Gastroesophageal sphincter (tissue), 3 donors: ENCODE data around the gene KIFC1.

Experiments
- CTCF ChIP-seq, 4 experiments: fragments of 200-600 bp in 2 of 4; fragments of 450-650 bp in 2 of 4; sonication (generic) in 1 of 4; IDR thresholded peaks; one replicate each; pipeline ENCODE4 v1.5.1; 2017 to 2019; ENCODE audit warnings: antibody characterized with exemption in 4 of 4, mild to moderate bottlenecking in 2 of 4, moderate library complexity in 2 of 4
- EP300 ChIP-seq: sonication (generic); formaldehyde crosslinking; IDR thresholded peaks from one replicate; pipeline ENCODE4 v1.6.1; 2017; ENCODE audit warnings: antibody characterized with exemption, mild to moderate bottlenecking
- POLR2A ChIP-seq, 2 donors: fragments of 450-650 bp; IDR thresholded peaks; one replicate each; pipeline ENCODE4 v1.6.1; 2017; ENCODE audit warnings: antibody characterized with exemption in 2 of 2, mild to moderate bottlenecking in 2 of 2, moderate library complexity in 1 of 2
- POLR2AphosphoS5 ChIP-seq: sonication (generic); formaldehyde crosslinking; IDR thresholded peaks from one replicate; pipeline ENCODE4 v1.6.1; 2017; ENCODE audit warnings: antibody characterized with exemption

GRCh38 chr6:33367009-33367714 lies 24.5 kb upstream of the KIFC1 start:
- TF ChIP-seq POLR2A (IDR thresholded peaks at IDR 0.05) (no peak), CTCF (IDR thresholded peaks at IDR 0.05) (no peak), EP300 (no peak), POLR2AphosphoS5 (no peak)
